Neural progenitor cell (in vitro differentiated cells): Measurements from ENCODE around the gene TCEANC2. TPM values are rescaled to one million over a fixed set of nuclear protein-coding genes. Genes with fewer than 3 reads are reported as not detected.

ENCODE experiments used
- DNase-seq: peaks from one replicate; pipeline ENCODE4 v3.0.0-alpha.2; 2016; ENCODE audit warnings: low spot score
- H2AFZ ChIP-seq: fragments of 200-600 bp; sonication (generic); replicated peaks from 2 replicates; pipeline ENCODE4 v1.6.1; 2016; ENCODE audit warnings: antibody characterized with exemption
- H3F3A ChIP-seq: fragments of 200-600 bp; sonication (generic); 2 replicates; pipeline ENCODE4 v1.6.1; 2016; ENCODE audit warnings: antibody characterized with exemption, low read depth
- H3K27ac ChIP-seq: fragments of 200-600 bp; sonication (generic); 2 replicates; pipeline ENCODE4 v1.5.1; 2016; ENCODE audit warnings: mild to moderate bottlenecking
- H3K27me3 ChIP-seq: fragments of 200-600 bp; sonication (generic); 2 replicates; pipeline ENCODE4 v1.6.1; 2016; ENCODE audit warnings: mild to moderate bottlenecking, moderate library complexity
- H3K36me3 ChIP-seq: fragments of 200-600 bp; sonication (generic); 2 replicates; pipeline ENCODE4 v1.5.1; 2016
- H3K4me1 ChIP-seq: fragments of 200-600 bp; sonication (generic); 2 replicates; pipeline ENCODE4 v1.6.1; 2016; ENCODE audit warnings: mixed run types
- H3K4me2 ChIP-seq: fragments of 200-600 bp; sonication (generic); 2 replicates; pipeline ENCODE4 v1.6.1; 2016
- H3K4me3 ChIP-seq: fragments of 200-600 bp; sonication (generic); 2 replicates; pipeline ENCODE4 v1.5.1; 2016
- H3K79me2 ChIP-seq: fragments of 200-600 bp; sonication (generic); 2 replicates; pipeline ENCODE4 v1.6.1; 2016; ENCODE audit warnings: low read depth
- H3K9ac ChIP-seq: fragments of 200-600 bp; sonication (generic); 2 replicates; pipeline ENCODE4 v1.6.1; 2016
- H3K9me3 ChIP-seq: fragments of 200-600 bp; sonication (generic); 2 replicates; pipeline ENCODE4 v1.5.1; 2016; ENCODE audit warnings: low read depth
- H4K20me1 ChIP-seq: fragments of 200-600 bp; sonication (generic); 2 replicates; pipeline ENCODE4 v1.6.1; 2016; ENCODE audit warnings: low read depth
- H3K27ac Mint-ChIP-seq: 3 replicates; pipeline ENCODE4 v1.8.0; 2021; ENCODE audit warnings: mixed read lengths
- H3K27me3 Mint-ChIP-seq: 2 replicates; pipeline ENCODE4 v1.8.0; 2022; ENCODE audit warnings: low read depth, mild to moderate bottlenecking, inconsistent platforms, moderate library complexity, mixed read lengths; ENCODE audit not compliant: insufficient read depth
- H3K36me3 Mint-ChIP-seq: 3 replicates; pipeline ENCODE4 v1.8.0; 2021; ENCODE audit warnings: mixed read lengths
- H3K4me1 Mint-ChIP-seq: 3 replicates; pipeline ENCODE4 v1.8.0; 2021; ENCODE audit warnings: mixed read lengths
- H3K4me3 Mint-ChIP-seq: 3 replicates; pipeline ENCODE4 v1.8.0; 2021; ENCODE audit warnings: mild to moderate bottlenecking, moderate library complexity, mixed read lengths
- H3K9me3 Mint-ChIP-seq: 3 replicates; pipeline ENCODE4 v1.8.0; 2020; ENCODE audit warnings: mixed read lengths
- CTCF ChIP-seq: fragments of 200-600 bp; sonication (generic); IDR thresholded peaks from 2 replicates; pipeline ENCODE4 v1.5.1; 2017; ENCODE audit warnings: antibody characterized with exemption, mild to moderate bottlenecking
- EZH2 ChIP-seq: fragments of 200-600 bp; sonication (generic); IDR thresholded peaks from 2 replicates; pipeline ENCODE4 v1.6.1; 2017; ENCODE audit warnings: antibody characterized with exemption, mild to moderate bottlenecking, moderate library complexity
- EZH2phosphoT487 ChIP-seq: fragments of 200-600 bp; sonication (generic); IDR thresholded peaks from 2 replicates; pipeline ENCODE4 v1.6.1; 2017; ENCODE audit warnings: antibody characterized with exemption
- total RNA-seq: library from RNA; depleted of rRNA; stranded (reverse); fragments of >200 nt; gene quantifications from 2 replicates; pipeline ENCODE4 v1.2.3, GENCODE V29; 2015; ENCODE audit warnings: low replicate concordance

The TCEANC2 gene
- total RNA-seq, 1 donor from 2014 or later: 11.6 TPM

GRCh38 chr1:54064299-54064698, 10.9 kb downstream of the TCEANC2 start:
- Histone ChIP-seq H3K4me1 (no peaks in the 10 kb centered on the region), H3K9me3 (no peaks in the 10 kb centered on the region), H4K20me1 (peaks cover 6% of the 10 kb centered on the region), H3F3A (no peaks in the 10 kb centered on the region), H3K36me3 (no peaks in the 10 kb centered on the region), H3K27me3 (no peaks in the 10 kb centered on the region), H3K27ac (no peak overlapping the region), H3K4me3 (no peak overlapping the region), H2AFZ (no peak overlapping the region), H3K4me2 (no peak overlapping the region), H3K9ac (no peak overlapping the region), H3K79me2 (no peaks in the 10 kb centered on the region)
- no peak for DNase-seq
- Mint-ChIP-seq H3K9me3 (no peaks in the 10 kb centered on the region), H3K36me3 (no peaks in the 10 kb centered on the region), H3K27me3 (no peaks in the 10 kb centered on the region), H3K4me3 (no peak overlapping the region), H3K4me1 (no peaks in the 10 kb centered on the region), H3K27ac (no peak overlapping the region)
- TF ChIP-seq EZH2phosphoT487 (no peak), CTCF (no peak), EZH2 (no peak)

DNA sequence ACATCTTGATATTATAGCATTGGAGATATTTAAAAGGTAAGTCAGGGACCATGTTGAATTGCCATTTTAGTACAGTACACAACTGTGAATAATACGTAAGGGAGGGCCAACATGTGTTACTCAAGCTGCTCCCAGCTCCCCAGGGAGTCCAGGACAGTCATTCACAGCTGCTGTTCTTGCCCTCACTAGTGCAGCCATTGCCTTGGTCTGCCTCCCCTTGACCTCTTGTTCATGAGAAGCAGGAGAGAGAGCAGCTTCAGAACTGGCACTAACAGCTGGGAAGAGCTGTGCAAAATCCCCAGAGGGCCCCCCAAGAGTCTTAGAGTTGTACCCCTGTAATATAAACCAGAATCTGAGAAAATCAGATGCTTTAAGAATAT, 16.4 kb downstream of the TCEANC2 start:
- Histone ChIP-seq H3K36me3 (peaks cover 7% of the 10 kb centered on the region), H3K27ac (no peak overlapping the region), H3K4me1 (no peaks in the 10 kb centered on the region), H3F3A (no peaks in the 10 kb centered on the region), H3K9me3 (peaks cover 3% of the 10 kb centered on the region), H4K20me1 (no peaks in the 10 kb centered on the region), H3K4me2 (no peak overlapping the region), H3K9ac (no peak overlapping the region), H3K79me2 (no peaks in the 10 kb centered on the region), H3K4me3 (no peak overlapping the region), H3K27me3 (no peaks in the 10 kb centered on the region), H2AFZ (no peak overlapping the region)
- no peak for DNase-seq
- Mint-ChIP-seq H3K27me3 (no peaks in the 10 kb centered on the region), H3K9me3 (peaks cover 2% of the 10 kb centered on the region), H3K4me3 (no peak overlapping the region), H3K4me1 (no peaks in the 10 kb centered on the region), H3K27ac (no peak overlapping the region), H3K36me3 (peaks cover 8% of the 10 kb centered on the region)
- no peak for TF ChIP-seq EZH2phosphoT487
- TF ChIP-seq EZH2: no peak
- TF ChIP-seq CTCF: no peak

DNA sequence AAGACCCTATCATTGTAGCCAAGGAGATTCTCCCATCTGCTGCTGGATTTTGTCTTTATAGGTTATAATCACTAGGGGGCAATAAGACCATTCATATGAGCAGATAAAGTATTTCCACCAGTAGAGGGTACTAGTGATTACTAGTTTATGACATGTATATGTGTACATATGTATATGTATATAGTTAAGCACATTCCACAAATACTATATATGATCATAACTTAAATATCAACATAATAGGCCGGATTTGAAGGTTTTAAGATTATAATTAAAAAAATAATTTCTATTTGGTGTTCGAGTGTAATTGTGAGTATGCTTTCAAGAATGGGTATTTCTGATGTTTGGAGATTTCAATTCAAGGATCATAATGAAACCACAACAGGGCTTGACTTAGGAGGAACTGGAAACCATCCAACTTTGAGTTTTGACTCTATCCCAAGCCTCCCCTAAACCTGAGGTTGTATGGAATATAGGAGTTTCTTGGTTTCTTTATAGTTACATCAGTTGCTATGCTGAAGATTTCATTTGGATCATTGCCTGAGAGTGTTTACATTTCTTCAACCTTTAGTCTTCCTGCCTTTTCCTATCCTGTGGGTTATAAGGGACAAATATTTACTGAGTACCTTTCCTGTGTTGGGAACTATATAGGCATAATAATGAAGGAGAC, 16.9 kb downstream of the TCEANC2 start:
- H3K36me3 ChIP-seq: peaks cover 7% of the 10 kb centered on the region
- H3K9me3 ChIP-seq: peaks cover 3% of the 10 kb centered on the region
- no peak overlapping the region for H2AFZ ChIP-seq
- no peak overlapping the region for H3K4me3 Mint-ChIP-seq
- no peak overlapping the region for H3K4me2 ChIP-seq
- no peaks in the 10 kb centered on the region for H3K4me1 ChIP-seq
- no peaks in the 10 kb centered on the region for H3K27me3 ChIP-seq
- peaks cover 2% of the 10 kb centered on the region for H3K9me3 Mint-ChIP-seq
- H3K27ac Mint-ChIP-seq: no peak overlapping the region
- H4K20me1 ChIP-seq: no peaks in the 10 kb centered on the region
- H3K36me3 Mint-ChIP-seq: peaks cover 8% of the 10 kb centered on the region
- H3K4me3 ChIP-seq: no peak overlapping the region
- no peaks in the 10 kb centered on the region for H3K4me1 Mint-ChIP-seq
- no peaks in the 10 kb centered on the region for H3K79me2 ChIP-seq
- TF ChIP-seq EZH2 (no peak), EZH2phosphoT487 (no peak), CTCF (peak; percentile 58)
- DNase-seq: peak; percentile 30
- no peaks in the 10 kb centered on the region for H3K27me3 Mint-ChIP-seq
- H3K27ac ChIP-seq: no peak overlapping the region
- no peak overlapping the region for H3K9ac ChIP-seq
- H3F3A ChIP-seq: no peaks in the 10 kb centered on the region
